GM12878 (cell line): ENCODE data around the gene FCHSD2. TPM values are rescaled to one million over a fixed set of nuclear protein-coding genes. Genes with fewer than 3 reads are reported as not detected.

Experiments
- ATAC-seq: fragments of 200-7000 bp; cut with Tn5 transposase; 3 replicates; pipeline ENCODE4 v1.9.1; 2020; ENCODE audit warnings: mild to moderate bottlenecking, moderate library complexity
- BruUV-seq: library from RNA; stranded (reverse); fragments of 400-500 nt; replicated peaks from 2 replicates; lab custom pipeline; 2021; lab: Mats Ljungman, UMichigan
- CTCF ChIA-PET: fragments of 300-600 bp; sonication (Branson Sonifier 250); formaldehyde crosslinking; extraction: SDS; loops from one replicate; lab custom pipeline; 2021; ENCODE audit warnings: inconsistent platforms; lab: Yijun Ruan, JAX
- POLR2A ChIA-PET: fragments of 350-600 bp; formaldehyde crosslinking; extraction: SDS; loops from one replicate; lab custom pipeline; 2021; ENCODE audit warnings: inconsistent platforms; lab: Charles Lee
- RAD21 ChIA-PET: fragments of 300-600 bp; sonication (Branson Sonifier 250); formaldehyde crosslinking; loops from one replicate; lab custom pipeline; 2023; ENCODE audit warnings: antibody characterized with exemption; ENCODE audit not compliant: unreplicated experiment; lab: Charles Lee
- SMC1A ChIA-PET: fragments of 300-600 bp; sonication (Branson Sonifier 250); formaldehyde crosslinking; loops from one replicate; lab custom pipeline; 2023; ENCODE audit not compliant: unreplicated experiment, uncharacterized antibody; lab: Charles Lee
- DNase-seq: peaks from one replicate; pipeline ENCODE4 v3.0.0-alpha.2; 2011; ENCODE audit warnings: low read depth, low spot score
- FAIRE-seq: peaks from 3 replicates; lab custom pipeline; 2011; peaks lifted over from hg19 to GRCh38; lab: Jason Lieb, UNC
- H2AFZ ChIP-seq: 2 replicates; pipeline ENCODE4 v1.6.0; 2011; ENCODE audit warnings: low read depth, low read length, control low read depth; ENCODE audit not compliant: control insufficient read depth
- H3K27ac ChIP-seq: 2 replicates; pipeline ENCODE4 v1.5.1; 2011; ENCODE audit warnings: control low read depth; ENCODE audit not compliant: control insufficient read depth, insufficient read depth
- H3K27me3 ChIP-seq, 2 experiments: replicated peaks in 1 of 2; 2 replicates each; pipeline versions ENCODE4 v1.6.0 to v1.6.1; 2011; ENCODE audit warnings: low read length in 1 of 2; ENCODE audit not compliant: control insufficient read depth in 2 of 2, insufficient read depth in 2 of 2
- H3K36me3 ChIP-seq, 2 experiments: 2 replicates each; pipeline ENCODE4 v1.5.1; 2011; ENCODE audit warnings: low read length in 1 of 2; ENCODE audit not compliant: control insufficient read depth in 2 of 2, insufficient read depth in 2 of 2
- H3K4me1 ChIP-seq: 2 replicates; pipeline ENCODE4 v1.6.1; 2011; ENCODE audit warnings: mild to moderate bottlenecking, low read length, moderate library complexity, mixed read lengths; ENCODE audit not compliant: control insufficient read depth, insufficient read depth
- H3K4me2 ChIP-seq: 2 replicates; pipeline ENCODE4 v1.6.0; 2011; ENCODE audit warnings: control low read depth; ENCODE audit not compliant: control insufficient read depth, insufficient read depth
- H3K4me3 ChIP-seq: fragments of 200-600 bp; sonication (generic); 2 replicates; pipeline ENCODE4 v1.5.1; 2016
- H3K79me2 ChIP-seq: 2 replicates; pipeline ENCODE4 v1.6.0; 2011; ENCODE audit warnings: low read length; ENCODE audit not compliant: control insufficient read depth, insufficient read depth
- H3K9ac ChIP-seq: 2 replicates; pipeline ENCODE4 v1.8.0; 2011; ENCODE audit warnings: low read length, control low read depth, mixed read lengths; ENCODE audit not compliant: control insufficient read depth, insufficient read depth
- H3K9me3 ChIP-seq: replicated peaks from 3 replicates; pipeline ENCODE4 v1.5.1; 2011; ENCODE audit warnings: mild to moderate bottlenecking, low read length; ENCODE audit not compliant: control insufficient read depth, insufficient read depth
- H4K20me1 ChIP-seq: 2 replicates; pipeline ENCODE4 v1.6.0; 2011; ENCODE audit not compliant: control insufficient read depth, insufficient read depth
- CBFB ChIP-seq: IDR thresholded peaks from 2 replicates; pipeline ENCODE4 v1.6.1; 2016; ENCODE audit warnings: antibody characterized with exemption, low read depth
- EP300 ChIP-seq, 2 experiments: fragments of 150-350 bp in 1 of 2; IDR thresholded peaks; 2 replicates each; pipeline ENCODE4 v1.6.1; 2011 to 2012; ENCODE audit warnings: low read depth in 2 of 2, low read length in 2 of 2, borderline replicate concordance in 1 of 2, improper control_type of control experiment in 1 of 2, inconsistent platforms in 1 of 2; ENCODE audit not compliant: control insufficient read depth in 1 of 2
- EZH2 ChIP-seq: IDR thresholded peaks from 2 replicates; pipeline ENCODE4 v1.6.1; 2012; ENCODE audit warnings: low read depth, mild to moderate bottlenecking, control low read depth, inconsistent platforms, low read length, borderline replicate concordance; ENCODE audit not compliant: control insufficient read depth
- FOS ChIP-seq: IDR thresholded peaks from 3 replicates; pipeline ENCODE4 v1.6.1; 2011; ENCODE audit warnings: borderline replicate concordance; ENCODE audit not compliant: insufficient read length; ENCODE audit errors: extremely low read depth
- FOXK2 ChIP-seq: fragments of 450-650 bp; IDR thresholded peaks from 2 replicates; pipeline ENCODE4 v1.6.1; 2017; ENCODE audit warnings: mild to moderate bottlenecking, moderate library complexity
- HCFC1 ChIP-seq: fragments of 150-350 bp; IDR thresholded peaks from 2 replicates; pipeline ENCODE4 v1.6.1; 2014; ENCODE audit warnings: low read length
- IKZF2 ChIP-seq, 2 experiments: fragments of 450-650 bp; IDR thresholded peaks; 2 replicates each; pipeline ENCODE4 v1.6.1; 2017; ENCODE audit warnings: mild to moderate bottlenecking in 2 of 2, moderate library complexity in 2 of 2
- JUND ChIP-seq: IDR thresholded peaks from 2 replicates; pipeline ENCODE4 v1.6.1; 2012; ENCODE audit warnings: low read depth, mild to moderate bottlenecking, low read length, improper control_type of control experiment, moderate library complexity
- KDM1A ChIP-seq: fragments of 200-600 bp; sonication (generic); IDR thresholded peaks from 2 replicates; pipeline ENCODE4 v1.6.1; 2016; ENCODE audit warnings: borderline replicate concordance
- NR2F1 ChIP-seq: fragments of 450-650 bp; conservative IDR thresholded peaks from 2 replicates; pipeline ENCODE4 v1.6.1; 2017; ENCODE audit warnings: mild to moderate bottlenecking
- PAX8 ChIP-seq: fragments of 450-650 bp; IDR thresholded peaks from 2 replicates; pipeline ENCODE4 v1.6.1; 2017; ENCODE audit warnings: mild to moderate bottlenecking, moderate library complexity
- PML ChIP-seq: IDR thresholded peaks from 2 replicates; pipeline ENCODE4 v1.6.1; 2012; ENCODE audit warnings: low read length, inconsistent platforms
- RFX5 ChIP-seq: IDR thresholded peaks from 2 replicates; pipeline ENCODE4 v1.6.1; 2011; ENCODE audit warnings: low read depth, low read length, improper control_type of control experiment
- SMAD1 ChIP-seq: fragments of 450-650 bp; IDR thresholded peaks from 2 replicates; pipeline ENCODE4 v1.6.1; 2018; ENCODE audit warnings: mild to moderate bottlenecking, low read depth; ENCODE audit not compliant: partially characterized antibody
- ZNF384 ChIP-seq: IDR thresholded peaks from 2 replicates; pipeline ENCODE4 v1.6.1; 2012; ENCODE audit warnings: low read depth, mild to moderate bottlenecking, low read length, improper control_type of control experiment, borderline replicate concordance
- ZNF592 ChIP-seq: fragments of 450-650 bp; IDR thresholded peaks from 2 replicates; pipeline ENCODE4 v1.6.1; 2017; ENCODE audit warnings: mild to moderate bottlenecking, moderate library complexity
- ZNF687 ChIP-seq: fragments of 450-650 bp; IDR thresholded peaks from 2 replicates; pipeline ENCODE4 v1.6.1; 2017; ENCODE audit warnings: mild to moderate bottlenecking, moderate library complexity
- in situ Hi-C: fragments of 300-500 bp; cut with MboI; formaldehyde crosslinking; loops from 9 replicates; pipeline ENCODE4 v1.14.3; 2018; ENCODE audit warnings: mixed read lengths
- intact Hi-C: fragments of 100-400 bp; cut with micrococcal nuclease; formaldehyde crosslinking; loops from one replicate; pipeline ENCODE4 v1.14.2; 2022; ENCODE audit not compliant: unreplicated experiment
- polyA plus RNA-seq, 11 experiments: library from polyadenylated mRNA; depleted of rRNA in 4 of 11; unstranded in 6 of 11; stranded (reverse) in 5 of 11; fragments of >200 nt; fragmentation: Nextera tagmentation in 4 of 11; fragmentation: Illumina TruSeq in 1 of 11; extraction: Ambion mirVana in 4 of 11; extraction: Trizol in 1 of 11; gene quantifications; 1 replicate in 1 of 11; 2 replicates in 10 of 11; pipeline versions ENCODE4 v1.2.1 to v1.2.3, GENCODE V29; 2011 to 2016; ENCODE audit warnings: inconsistent platforms in 2 of 11, missing spikeins in 2 of 11, low read depth in 1 of 11
- total RNA-seq, 4 experiments: library from RNA; depleted of rRNA in 3 of 4; stranded (reverse); fragments of >200 nt in 3 of 4; fragmentation: Illumina TruSeq in 1 of 4; extraction: Trizol in 1 of 4; gene quantifications; 2 replicates each; pipeline versions ENCODE4 v1.2.1 to v1.2.3, GENCODE V29; 2013 to 2021

FCHSD2 gene
- total and polyA plus RNA-seq, 10 of the 15 experiments (the other 5 are each of a cell fraction or from before 2014, with no cell fraction given), result 13.2 to 89.8 (median 47.8) TPM

DNA sequence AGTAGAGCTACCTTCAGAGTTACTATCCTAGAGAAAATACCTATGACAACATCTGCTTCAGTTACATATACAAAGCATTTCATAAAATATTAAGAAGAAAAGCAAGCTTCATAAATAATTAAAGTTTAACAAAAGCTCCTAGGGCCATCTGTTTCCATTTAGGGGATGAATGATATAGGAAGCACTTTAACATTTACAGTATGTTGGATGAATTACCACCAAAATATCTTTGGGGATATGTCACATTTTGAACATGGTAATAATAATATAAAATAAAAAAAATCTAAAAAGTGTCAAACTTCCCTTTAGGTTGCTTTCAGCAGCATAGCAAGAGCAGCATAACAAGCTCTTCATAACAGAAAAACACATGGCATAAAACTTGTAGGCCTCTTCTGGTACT lies 223.3 kb downstream of the FCHSD2 start:
- intact Hi-C loops (no loop called here), in situ Hi-C loops (no loop called here)
- no peak for TF ChIP-seq EP300 (IDR thresholded peaks at IDR 0.05; ENCODE audit: borderline replicate concordance in 1 of 2, control insufficient read depth in 1 of 2, low read depth in 2 of 2, low read length in 2 of 2)
- no peak for TF ChIP-seq FOS
- TF ChIP-seq FOXK2, result no peak
- no peak for TF ChIP-seq EZH2
- no peak for TF ChIP-seq PAX8
- no peak for TF ChIP-seq PML
- TF ChIP-seq KDM1A, result no peak
- no peak for TF ChIP-seq JUND
- TF ChIP-seq HCFC1, result no peak
- no peak for TF ChIP-seq ZNF687
- no peak for TF ChIP-seq ZNF592
- TF ChIP-seq CBFB, result no peak
- TF ChIP-seq SMAD1, result no peak
- no peak for TF ChIP-seq NR2F1
- no peak for TF ChIP-seq ZNF384
- no peak for TF ChIP-seq IKZF2 (IDR thresholded peaks at IDR 0.05)
- no peak for TF ChIP-seq RFX5
- H2AFZ ChIP-seq, result no peak overlapping the region
- ChIA-PET CTCF (interaction anchor here (1.2 to 1.7 kb wide), 3 partner anchors 28 to 259 kb away, joined by 3 to 9 read pairs (median 5); no protein-coding TSS in a partner anchor), POLR2A (interaction anchor here (1.1 to 1.2 kb wide), 3 partner anchors 9 to 258 kb away, joined by 3 to 4 read pairs (median 3); no protein-coding TSS in a partner anchor), RAD21 (interaction anchor here (1.4 to 2.2 kb wide), 2 partner anchors 224 to 259 kb away, joined by 4 to 10 read pairs; partner anchors contain the start of gene FCHSD2), SMC1A (interaction anchor here (0.6 to 1.9 kb wide), 8 partner anchors 9 to 260 kb away, joined by 3 to 7 read pairs (median 4); no protein-coding TSS in a partner anchor)
- no peak for DNase-seq
- H3K4me3 ChIP-seq, result no peak overlapping the region
- BruUV-seq, result no TSS peak
- H3K4me1 ChIP-seq, result no peaks in the 10 kb centered on the region
- H3K4me2 ChIP-seq, result no peak overlapping the region
- no peak for FAIRE-seq
- no peak overlapping the region for H3K9ac ChIP-seq
- no peaks in the 10 kb centered on the region for H4K20me1 ChIP-seq
- H3K36me3 ChIP-seq, result peaks cover 2 to 17% of the 10 kb centered on the region in 2 experiments; a peak in 3 of 4 replicates
- ATAC-seq, result no peak
- H3K27me3 ChIP-seq, result no peaks in the 10 kb centered on the region
- peaks cover 3% of the 10 kb centered on the region; the same call in 2 of the 3 replicates for H3K9me3 ChIP-seq
- no peaks in the 10 kb centered on the region; the same call in 1 of the 2 replicates for H3K79me2 ChIP-seq
- H3K27ac ChIP-seq, result no peak overlapping the region
